ENCODE measurements around the gene RPS6KA1. TPM values are rescaled to one million over a fixed set of nuclear protein-coding genes. Genes with fewer than 3 reads are reported as not detected.

RPS6KA1 gene
- total and polyA plus RNA-seq, 2 of the 13 experiments (the other 11 are each of a cell fraction or from before 2014, with no cell fraction given): 19.6 to 24.2 TPM

DNA sequence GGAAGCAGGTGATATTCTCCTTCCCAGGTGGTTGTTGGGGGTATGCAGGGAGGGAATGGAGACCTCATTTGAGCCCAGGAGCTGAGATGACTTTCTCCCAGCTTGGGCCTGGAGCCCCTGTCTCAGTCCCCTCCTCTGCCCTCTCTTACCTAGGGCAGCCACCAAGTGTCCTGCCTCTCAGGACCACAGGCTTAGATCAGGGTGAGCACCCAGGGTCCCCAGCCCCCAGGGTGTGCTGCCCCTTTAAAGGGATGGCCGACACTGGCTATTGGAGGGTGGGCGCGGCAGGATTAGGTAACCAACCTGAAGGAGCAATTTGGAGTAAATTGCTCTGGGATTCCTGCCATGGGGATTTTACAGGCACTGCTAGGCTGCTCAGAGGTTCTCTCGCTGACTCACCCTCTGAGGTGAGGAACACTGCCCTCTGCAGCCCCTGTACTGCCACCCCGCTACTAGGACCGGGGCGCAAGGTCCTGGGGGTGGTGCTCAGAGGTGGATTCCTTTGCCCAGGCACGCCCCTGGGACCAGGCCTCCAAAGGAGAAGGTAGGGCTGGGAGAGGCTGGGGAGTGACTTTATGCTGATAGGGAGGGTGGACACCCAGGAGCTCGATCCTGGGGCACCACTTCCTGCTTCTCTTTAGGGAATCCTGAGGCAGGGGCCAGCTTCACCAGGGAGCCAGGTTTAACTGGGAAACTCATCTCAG lies 1.5 kb downstream of the RPS6KA1 start (continued):
- TF ChIP-seq ZNF235 (CRISPR knock-in tag; IDR thresholded peaks at IDR 0.05; ENCODE audit: borderline replicate concordance) (no peak), ZNF430 (CRISPR knock-in tag; IDR thresholded peaks at IDR 0.05) (no peak), LBX2 (CRISPR knock-in tag; IDR thresholded peaks at IDR 0.05; ENCODE audit: borderline replicate concordance) (no peak), PLRG1 (conservative IDR thresholded peaks at IDR 0.05) (no peak), NCOA5 (CRISPR knock-in tag; IDR thresholded peaks at IDR 0.05) (no peak), ISL2 (CRISPR knock-in tag; IDR thresholded peaks at IDR 0.05) (no peak; the same call in 1 of the 2 replicates), NFE2L2 (IDR thresholded peaks at IDR 0.05; ENCODE audit: low read length) (no peak), SMARCC2 (IDR thresholded peaks at IDR 0.05) (no peak), TARDBP (CRISPR knock-in tag; IDR thresholded peaks at IDR 0.05) (peak; percentile 68; the same call in 1 of the 2 replicates), ZBTB39 (CRISPR knock-in tag; IDR thresholded peaks at IDR 0.05) (no peak), CCAR2 (optimal IDR thresholded peaks at IDR 0.05; ENCODE audit: low read depth, low read length) (no peak), ZNF543 (CRISPR knock-in tag; IDR thresholded peaks at IDR 0.05) (no peak), ZNF232 (CRISPR knock-in tag; IDR thresholded peaks at IDR 0.05; ENCODE audit: borderline replicate concordance) (no peak), HNRNPH1 (optimal IDR thresholded peaks at IDR 0.05; ENCODE audit: low read depth, low read length) (no peak), EP300 (IDR thresholded peaks at IDR 0.05; ENCODE audit: low read depth in 2 of 2, low read length in 2 of 2) (no peak), EP300 (CRISPR knock-in tag; IDR thresholded peaks at IDR 0.05; ENCODE audit: borderline replicate concordance) (no peak), FOXK1 (CRISPR knock-in tag; IDR thresholded peaks at IDR 0.05; ENCODE audit: borderline replicate concordance, low read depth) (no peak), SP2 (CRISPR knock-in tag; IDR thresholded peaks at IDR 0.05) (no peak), SATB2 (CRISPR knock-in tag; IDR thresholded peaks at IDR 0.05) (no peak), ZNF138 (CRISPR knock-in tag; IDR thresholded peaks at IDR 0.05; ENCODE audit: low read depth) (no peak), ZNF343 (CRISPR knock-in tag; IDR thresholded peaks at IDR 0.05) (no peak), MEIS1 (CRISPR knock-in tag; IDR thresholded peaks at IDR 0.05; ENCODE audit: borderline replicate concordance) (no peak), JUNB (CRISPR knock-in tag; IDR thresholded peaks at IDR 0.05; ENCODE audit: borderline replicate concordance) (no peak), EEA1 (CRISPR knock-in tag; IDR thresholded peaks at IDR 0.05; ENCODE audit: borderline replicate concordance) (no peak), REXO4 (CRISPR knock-in tag; IDR thresholded peaks at IDR 0.05; ENCODE audit: borderline replicate concordance) (no peak), ZNF713 (CRISPR knock-in tag; IDR thresholded peaks at IDR 0.05) (no peak), ELF1 (CRISPR knock-in tag; IDR thresholded peaks at IDR 0.05) (0 out of 2 replicates have a peak, but pooled peaks have one; percentile 32)
- TF ChIP-seq, protein P1, sequence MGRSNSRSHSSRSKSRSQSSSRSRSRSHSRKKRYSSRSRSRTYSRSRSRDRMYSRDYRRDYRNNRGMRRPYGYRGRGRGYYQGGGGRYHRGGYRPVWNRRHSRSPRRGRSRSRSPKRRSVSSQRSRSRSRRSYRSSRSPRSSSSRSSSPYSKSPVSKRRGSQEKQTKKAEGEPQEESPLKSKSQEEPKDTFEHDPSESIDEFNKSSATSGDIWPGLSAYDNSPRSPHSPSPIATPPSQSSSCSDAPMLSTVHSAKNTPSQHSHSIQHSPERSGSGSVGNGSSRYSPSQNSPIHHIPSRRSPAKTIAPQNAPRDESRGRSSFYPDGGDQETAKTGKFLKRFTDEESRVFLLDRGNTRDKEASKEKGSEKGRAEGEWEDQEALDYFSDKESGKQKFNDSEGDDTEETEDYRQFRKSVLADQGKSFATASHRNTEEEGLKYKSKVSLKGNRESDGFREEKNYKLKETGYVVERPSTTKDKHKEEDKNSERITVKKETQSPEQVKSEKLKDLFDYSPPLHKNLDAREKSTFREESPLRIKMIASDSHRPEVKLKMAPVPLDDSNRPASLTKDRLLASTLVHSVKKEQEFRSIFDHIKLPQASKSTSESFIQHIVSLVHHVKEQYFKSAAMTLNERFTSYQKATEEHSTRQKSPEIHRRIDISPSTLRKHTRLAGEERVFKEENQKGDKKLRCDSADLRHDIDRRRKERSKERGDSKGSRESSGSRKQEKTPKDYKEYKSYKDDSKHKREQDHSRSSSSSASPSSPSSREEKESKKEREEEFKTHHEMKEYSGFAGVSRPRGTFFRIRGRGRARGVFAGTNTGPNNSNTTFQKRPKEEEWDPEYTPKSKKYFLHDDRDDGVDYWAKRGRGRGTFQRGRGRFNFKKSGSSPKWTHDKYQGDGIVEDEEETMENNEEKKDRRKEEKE (IDR thresholded peaks at IDR 0.05): no peak
